ENCODE data around the gene TMEM72. TPM values are rescaled to one million over a fixed set of nuclear protein-coding genes. Genes with fewer than 3 reads are reported as not detected.

The TMEM72 gene
- total RNA-seq, 1 experiment from 2014 or later: not detected

- POLR2A ChIA-PET: interaction anchor here (0.5 kb wide), 1 partner anchor 23 kb away, joined by 3 read pairs; no protein-coding TSS in a partner anchor
- peaks cover 37% of the 10 kb centered on the region for H3K4me1 ChIP-seq (ENCODE audit: control insufficient read depth, insufficient read depth, low read length)
- no TSS peak for BruUV-seq (replicated peaks)
- H3K27me3 ChIP-seq (ENCODE audit: control insufficient read depth, insufficient read depth, low read length): no peaks in the 10 kb centered on the region
- in situ Hi-C loops (cut with HindIII; ENCODE audit: low pct_unique_long_range_greater_than_20kb, low sequenced_read_pairs): no loop called here
- no peak overlapping the region for H3K4me3 ChIP-seq (ENCODE audit: low read depth in 2 of 2, low read length in 2 of 2)
- TF ChIP-seq CTCF (IDR thresholded peaks at IDR 0.05) (peak; percentile 41; the same call in 1 of the 2 replicates), SIN3A (IDR thresholded peaks at IDR 0.05; ENCODE audit: borderline replicate concordance, insufficient read depth, low read depth, low read length) (no peak)
- H3K36me3 ChIP-seq (ENCODE audit: control insufficient read depth, insufficient read depth, low read length): no peaks in the 10 kb centered on the region
- ATAC-seq: no peak
- intact Hi-C loops (cut with micrococcal nuclease; ENCODE audit: unreplicated experiment): no loop called here
- DNase-seq (ENCODE audit: low read depth, low spot score): no peak
- H3K27ac ChIP-seq (ENCODE audit: low read length): peak overlapping the region; percentile 70; the same call in 1 of the 2 replicates
- no peaks in the 10 kb centered on the region for H3K9me3 ChIP-seq (ENCODE audit: control insufficient read depth, insufficient read depth, low read depth, low read length)
- CTCF ChIA-PET: interaction anchor here (0.6 to 1.1 kb wide), 2 partner anchors 14 to 595 kb away, joined by 4 to 5 read pairs; no protein-coding TSS in a partner anchor
Measured at GRCh38 chr10:44966816-44967509, 55.8 kb downstream of the TMEM72 start.

GRCh38 chr10:44967616-44968015 lies 56.5 kb downstream of the TMEM72 start:
- Histone ChIP-seq H3K9me3 (ENCODE audit: control insufficient read depth, insufficient read depth, low read depth, low read length) (no peaks in the 10 kb centered on the region), H3K4me3 (ENCODE audit: low read depth in 2 of 2, low read length in 2 of 2) (no peak overlapping the region), H3K27me3 (ENCODE audit: control insufficient read depth, insufficient read depth, low read length) (no peaks in the 10 kb centered on the region), H3K4me1 (ENCODE audit: control insufficient read depth, insufficient read depth, low read length) (peaks cover 37% of the 10 kb centered on the region), H3K27ac (ENCODE audit: low read length) (no peak overlapping the region; the same call in 1 of the 2 replicates), H3K36me3 (ENCODE audit: control insufficient read depth, insufficient read depth, low read length) (no peaks in the 10 kb centered on the region)
- in situ Hi-C loops (cut with HindIII; ENCODE audit: low pct_unique_long_range_greater_than_20kb, low sequenced_read_pairs): no loop called here
- TF ChIP-seq SIN3A (IDR thresholded peaks at IDR 0.05; ENCODE audit: borderline replicate concordance, insufficient read depth, low read depth, low read length): no peak
- TF ChIP-seq POLR2AphosphoS5 (IDR thresholded peaks at IDR 0.05; ENCODE audit: low read depth, low read length): no peak
- TF ChIP-seq REST (IDR thresholded peaks at IDR 0.05; ENCODE audit: insufficient read depth in 1 of 2, low read depth in 2 of 2, low read length in 1 of 2): no peak
- no peak for TF ChIP-seq CTCF (IDR thresholded peaks at IDR 0.05)
- TF ChIP-seq TCF7L2 (IDR thresholded peaks at IDR 0.05; ENCODE audit: low read depth, low read length): no peak
- intact Hi-C loops (cut with micrococcal nuclease; ENCODE audit: unreplicated experiment): no loop called here
- ATAC-seq (no peak), DNase-seq (ENCODE audit: low read depth, low spot score) (no peak)
- ChIA-PET POLR2A (no interaction called here), CTCF (interaction anchor here (0.6 kb wide), 1 partner anchor 620 kb away, joined by 3 read pairs; no protein-coding TSS in a partner anchor)
- no TSS peak for BruUV-seq (replicated peaks)
